ENCODE data around the gene RPL35A. TPM values are rescaled to one million over a fixed set of nuclear protein-coding genes. Genes with fewer than 3 reads are reported as not detected.
A peak's percentile ranks its signal among the peaks of the same experiment; 100 is the strongest.
"Not testable (repeated sequence)": the region's sequence is repeated elsewhere in the genome, so short reads cannot be mapped to it uniquely, and the experiment has no call there.

RPL35A gene
- total RNA-seq, 4 donors from 2014 or later = 287 to 381 (median 347) TPM

GRCh38 chr3:197956626-197956988 is 6.6 kb downstream of the RPL35A start:
- Histone ChIP-seq H3K36me3 (peaks cover 0 to 44% (median 20%) of the 10 kb centered on the region in 4 donors), H3K4me1 (peaks cover 9 to 52% (median 30%) of the 10 kb centered on the region in 4 donors), H3K4me3 (no peak overlapping the region), H3K27ac (peak overlapping the region in 2 of 4 donors; percentile 9 to 42), H3K9me3 (no peaks in the 10 kb centered on the region), H3K27me3 (no peaks in the 10 kb centered on the region)
- 92 to 94% methylated on average over 2 of the region's 2 CpGs for WGBS, 2 donors (ENCODE audit: low coverage in 1 of 2)
- no peak for DNase-seq
- in situ Hi-C loops (cut with MboI; ENCODE audit: low pct_ligation_motif_present in 1 of 4, low pct_unique_long_range_greater_than_20kb in 1 of 4, low sequenced_read_pairs in 3 of 4) = no loop called here
- no peak for TF ChIP-seq EP300 (IDR thresholded peaks at IDR 0.05; ENCODE audit: low read depth)
- TF ChIP-seq POLR2AphosphoS5 (IDR thresholded peaks at IDR 0.05) = no peak
- no peak for TF ChIP-seq POLR2A (IDR thresholded peaks at IDR 0.05)
- TF ChIP-seq CTCF (IDR thresholded peaks at IDR 0.05) = no peak
- intact Hi-C loops (cut with DNase I; ENCODE audit: low total_unique reads) = no loop called here

- no peak for TF ChIP-seq EP300 (IDR thresholded peaks at IDR 0.05; ENCODE audit: low read depth)
- TF ChIP-seq CTCF (IDR thresholded peaks at IDR 0.05) = no peak
- peak; percentile 5 for TF ChIP-seq POLR2A (IDR thresholded peaks at IDR 0.05)
- no peak for TF ChIP-seq POLR2AphosphoS5 (IDR thresholded peaks at IDR 0.05)
- Histone ChIP-seq H3K4me3 (no peak overlapping the region), H3K9me3 (no peaks in the 10 kb centered on the region), H3K27ac (peak overlapping the region in 3 of 4 donors; percentile 15 to 85 (median 50)), H3K27me3 (no peaks in the 10 kb centered on the region), H3K4me1 (peaks cover 6 to 41% (median 23%) of the 10 kb centered on the region in 4 donors), H3K36me3 (peaks cover 0 to 34% (median 16%) of the 10 kb centered on the region in 4 donors)
- in situ Hi-C loops (cut with MboI; ENCODE audit: low pct_ligation_motif_present in 1 of 4, low pct_unique_long_range_greater_than_20kb in 1 of 4, low sequenced_read_pairs in 3 of 4) = no loop called here
- WGBS, 2 donors (ENCODE audit: low coverage in 1 of 2) = 66 to 83% methylated on average over 4 to 5 of the region's 5 CpGs
- DNase-seq = no peak
- intact Hi-C loops (cut with DNase I; ENCODE audit: low total_unique reads) = no loop called here
Measured at GRCh38 chr3:197957790-197958133, 7.8 kb downstream of the RPL35A start.

GRCh38 chr3:197958346-197958745 is 8.4 kb downstream of the RPL35A start:
- no peak for TF ChIP-seq POLR2AphosphoS5 (IDR thresholded peaks at IDR 0.05)
- peaks cover 6 to 35% (median 19%) of the 10 kb centered on the region in 4 donors for H3K4me1 ChIP-seq
- H3K9me3 ChIP-seq = no peaks in the 10 kb centered on the region
- no peak overlapping the region for H3K4me3 ChIP-seq
- intact Hi-C loops (cut with DNase I; ENCODE audit: low total_unique reads) = no loop called here
- WGBS, 2 donors (ENCODE audit: low coverage in 1 of 2) = 90 to 97% methylated on average over 4 of the region's 4 CpGs
- peaks cover 0 to 28% (median 14%) of the 10 kb centered on the region in 4 donors for H3K36me3 ChIP-seq
- H3K27me3 ChIP-seq = no peaks in the 10 kb centered on the region
- in situ Hi-C loops (cut with MboI; ENCODE audit: low pct_ligation_motif_present in 1 of 4, low pct_unique_long_range_greater_than_20kb in 1 of 4, low sequenced_read_pairs in 3 of 4) = no loop called here
- H3K27ac ChIP-seq = peak overlapping the region in 3 of 4 donors; percentile 15 to 85 (median 50)
- no peak for DNase-seq

DNA sequence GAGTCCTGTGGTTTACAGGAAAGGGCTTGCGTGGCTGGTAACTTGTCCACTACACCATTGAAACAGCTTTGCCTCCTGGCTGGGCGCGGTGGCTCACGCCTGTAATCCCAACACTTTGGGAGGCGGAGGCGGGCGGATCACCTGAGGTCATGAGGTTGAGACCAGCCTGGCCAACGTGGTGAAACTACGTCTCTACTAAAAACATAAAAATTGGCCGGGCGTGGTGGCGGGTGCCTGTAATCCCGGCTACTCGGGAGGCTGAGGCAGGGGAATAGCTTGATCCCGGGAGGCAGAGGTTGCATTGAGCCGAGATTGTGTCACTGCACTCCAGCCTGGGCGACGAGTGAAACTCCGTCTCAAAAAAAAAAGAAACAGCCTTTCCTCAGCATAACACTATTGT is 8.9 kb downstream of the RPL35A start:
- peaks cover 6 to 30% (median 18%) of the 10 kb centered on the region in 4 donors for H3K4me1 ChIP-seq
- peaks cover 0 to 24% (median 11%) of the 10 kb centered on the region in 4 donors for H3K36me3 ChIP-seq
- in situ Hi-C loops (cut with MboI; ENCODE audit: low pct_ligation_motif_present in 1 of 4, low pct_unique_long_range_greater_than_20kb in 1 of 4, low sequenced_read_pairs in 3 of 4); H3K9me3 ChIP-seq; H3K4me3 ChIP-seq; H3K27me3 ChIP-seq; DNase-seq; intact Hi-C loops (cut with DNase I; ENCODE audit: low total_unique reads): not testable (repeated sequence)
- peak overlapping the region; percentile 79 to 88 (median 84) for H3K27ac ChIP-seq
- 94% methylated on average over 19 of the region's 19 CpGs; no CpG with 5 or more reads in 1 of the 2 donors for WGBS, 2 donors (ENCODE audit: low coverage in 1 of 2)

DNA sequence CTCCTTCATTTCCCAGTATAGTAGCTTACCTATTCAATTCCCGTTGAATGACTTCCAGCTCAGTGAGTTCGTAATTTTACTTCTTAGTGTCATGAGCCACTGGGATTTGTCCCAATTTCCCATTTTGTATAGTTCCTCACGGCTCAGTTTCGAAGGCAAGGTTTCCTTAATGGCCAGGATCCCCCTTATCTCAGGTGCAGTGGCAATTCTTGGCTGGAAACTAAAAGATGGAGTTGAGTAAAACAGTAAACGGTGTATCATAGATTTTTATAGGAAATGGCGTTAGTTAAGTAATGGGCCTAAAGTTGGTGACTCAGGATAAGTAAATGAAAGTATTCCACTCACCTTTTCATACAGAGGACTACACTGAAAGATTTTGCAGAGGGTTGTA is 9.5 kb downstream of the RPL35A start:
- no peaks in the 10 kb centered on the region for H3K9me3 ChIP-seq
- 54 to 58% methylated on average over 6 of the region's 6 CpGs for WGBS, 2 donors (ENCODE audit: low coverage in 1 of 2)
- H3K27me3 ChIP-seq = no peaks in the 10 kb centered on the region
- in situ Hi-C loops (cut with MboI; ENCODE audit: low pct_ligation_motif_present in 1 of 4, low pct_unique_long_range_greater_than_20kb in 1 of 4, low sequenced_read_pairs in 3 of 4) = no loop called here
- peak overlapping the region; percentile 3 to 84 (median 64) for H3K4me3 ChIP-seq
- intact Hi-C loops (cut with DNase I; ENCODE audit: low total_unique reads) = no loop called here
- no peak for DNase-seq
- TF ChIP-seq POLR2AphosphoS5 (IDR thresholded peaks at IDR 0.05) = no peak
- TF ChIP-seq POLR2A (IDR thresholded peaks at IDR 0.05) = no peak
- TF ChIP-seq EP300 (IDR thresholded peaks at IDR 0.05; ENCODE audit: low read depth) = no peak
- TF ChIP-seq CTCF (IDR thresholded peaks at IDR 0.05) = no peak
- H3K4me1 ChIP-seq = peaks cover 6 to 28% (median 18%) of the 10 kb centered on the region in 4 donors
- peaks cover 0 to 17% (median 8%) of the 10 kb centered on the region in 4 donors for H3K36me3 ChIP-seq
- peak overlapping the region; percentile 79 to 88 (median 84) for H3K27ac ChIP-seq
